Liver (tissue), 9 donors: ENCODE measurements around the gene CDH23. TPM values are rescaled to one million over a fixed set of nuclear protein-coding genes. Genes with fewer than 3 reads are reported as not detected.

Experiments
- DNase-seq: peaks from one replicate; pipeline ENCODE4 v3.0.0-alpha.2; 2017; ENCODE audit warnings: low spot score
- H3K27ac ChIP-seq, 2 donors: one replicate each; pipeline ENCODE4 v1.7.0; 2013; ENCODE audit warnings: inconsistent platforms in 2 of 2, low read length in 2 of 2, control low read depth in 1 of 2, low read depth in 1 of 2, mild to moderate bottlenecking in 1 of 2
- H3K27me3 ChIP-seq, 4 donors: one replicate each; pipeline versions ENCODE4 v1.6.1 to v1.7.0; 2013; ENCODE audit warnings: low read length in 3 of 4, inconsistent platforms in 1 of 4, mild to moderate bottlenecking in 1 of 4, moderate library complexity in 1 of 4; ENCODE audit not compliant: control insufficient read depth in 4 of 4, insufficient read depth in 4 of 4
- H3K36me3 ChIP-seq, 4 donors: one replicate each; pipeline versions ENCODE4 v1.6.1 to v1.7.0; 2013; ENCODE audit warnings: low read length in 3 of 4, mild to moderate bottlenecking in 3 of 4, low read depth in 1 of 4, moderate library complexity in 1 of 4; ENCODE audit not compliant: control insufficient read depth in 4 of 4, insufficient read depth in 3 of 4
- H3K4me1 ChIP-seq, 4 donors: one replicate each; pipeline versions ENCODE4 v1.6.1 to v1.7.0; 2013; ENCODE audit warnings: low read length in 3 of 4, mild to moderate bottlenecking in 3 of 4, moderate library complexity in 1 of 4; ENCODE audit not compliant: control insufficient read depth in 4 of 4, insufficient read depth in 4 of 4
- H3K4me3 ChIP-seq, 3 donors: one replicate each; pipeline versions ENCODE4 v1.6.1 to v1.7.0; 2013; ENCODE audit warnings: low read length in 3 of 3, control low read depth in 1 of 3, low read depth in 1 of 3, mild to moderate bottlenecking in 1 of 3
- H3K9ac ChIP-seq, 2 donors: one replicate each; pipeline ENCODE4 v1.7.0; 2013; ENCODE audit warnings: low read length in 2 of 2, mild to moderate bottlenecking in 2 of 2, moderate library complexity in 2 of 2, control low read depth in 1 of 2, low read depth in 1 of 2
- H3K9me3 ChIP-seq, 4 donors: one replicate each; pipeline versions ENCODE4 v1.6.1 to v1.7.0; 2013; ENCODE audit warnings: low read length in 3 of 4; ENCODE audit not compliant: control insufficient read depth in 4 of 4
- ATF3 ChIP-seq: IDR thresholded peaks from 2 replicates; pipeline ENCODE4 v1.6.1; 2016; ENCODE audit warnings: antibody characterized with exemption
- EGR1 ChIP-seq, 2 donors: IDR thresholded peaks; 2 replicates each; pipeline ENCODE4 v1.6.1; 2016 to 2018; ENCODE audit warnings: antibody characterized with exemption in 2 of 2, low read depth in 2 of 2
- FOXA1 ChIP-seq: IDR thresholded peaks from 2 replicates; pipeline ENCODE4 v1.6.1; 2016; ENCODE audit warnings: antibody characterized with exemption
- FOXA2 ChIP-seq: IDR thresholded peaks from 2 replicates; pipeline ENCODE4 v1.6.1; 2016; ENCODE audit warnings: antibody characterized with exemption
- GABPA ChIP-seq, 2 donors: IDR thresholded peaks in 1 of 2; conservative IDR thresholded peaks in 1 of 2; 2 replicates each; pipeline ENCODE4 v1.6.1; 2016; ENCODE audit warnings: antibody characterized with exemption in 2 of 2, mild to moderate bottlenecking in 1 of 2, moderate library complexity in 1 of 2
- HNF4A ChIP-seq, 2 donors: conservative IDR thresholded peaks; 2 replicates each; pipeline ENCODE4 v1.6.1; 2016; ENCODE audit warnings: antibody characterized with exemption in 2 of 2, mild to moderate bottlenecking in 2 of 2
- HNF4G ChIP-seq: IDR thresholded peaks from 2 replicates; pipeline ENCODE4 v1.6.1; 2016; ENCODE audit warnings: antibody characterized with exemption
- MAX ChIP-seq: IDR thresholded peaks from 2 replicates; pipeline ENCODE4 v1.6.1; 2016; ENCODE audit warnings: antibody characterized with exemption
- RAD21 ChIP-seq, 2 donors: IDR thresholded peaks; 2 replicates each; pipeline ENCODE4 v1.6.1; 2016; ENCODE audit warnings: antibody characterized with exemption in 2 of 2, mild to moderate bottlenecking in 2 of 2
- SP1 ChIP-seq: IDR thresholded peaks from 2 replicates; pipeline ENCODE4 v1.6.1; 2018; ENCODE audit warnings: antibody characterized with exemption, mild to moderate bottlenecking
- YY1 ChIP-seq: IDR thresholded peaks from 2 replicates; pipeline ENCODE4 v1.6.1; 2016; ENCODE audit warnings: antibody characterized with exemption, mild to moderate bottlenecking
- ZBTB33 ChIP-seq: IDR thresholded peaks from 2 replicates; pipeline ENCODE4 v1.6.1; 2016; ENCODE audit warnings: antibody characterized with exemption
- WGBS: extraction: QIAGEN DNeasy Blood & Tissue Kit; methylation state at CpG from one replicate; pipeline ENCODE4 v1.1.7; 2013; 5-methylcytosine and 5-hydroxymethylcytosine counted together
- polyA plus RNA-seq, 2 donors: library from polyadenylated mRNA; stranded (reverse) in 1 of 2; unstranded in 1 of 2; fragments of 200-250 nt in 1 of 2; fragments of >200 nt in 1 of 2; fragmentation: Nextera tagmentation in 1 of 2; extraction: Ambion mirVana in 1 of 2; gene quantifications; one replicate each; pipeline versions ENCODE4 v1.2.1 to v1.2.3, GENCODE V29; 2013 to 2015
- total RNA-seq, 2 donors: library from RNA; depleted of rRNA; stranded (reverse); fragments of >200 nt; gene quantifications; one replicate each; pipeline ENCODE4 v1.2.3, GENCODE V29; 2014
- donor health status: healthy.
- donor health status: healthy.
- donor health status: healthy.
- donor health status: healthy.
- donor health status: healthy.

The CDH23 gene
- total and polyA plus RNA-seq, 4 donors: 1.5 to 4.7 (median 3.4) TPM

- WGBS: 92% methylated on average over 4 of the region's 4 CpGs
- peaks cover 0 to 6% (median 2%) of the 10 kb centered on the region in 4 donors for H3K4me1 ChIP-seq
- H3K9ac ChIP-seq: no peak overlapping the region
- no peak for DNase-seq
- H3K9me3 ChIP-seq: no peaks in the 10 kb centered on the region
- H3K27me3 ChIP-seq: no peaks in the 10 kb centered on the region
- H3K36me3 ChIP-seq: peaks cover 0 to 2% (median 0%) of the 10 kb centered on the region in 4 donors
- no peak overlapping the region for H3K4me3 ChIP-seq
- TF ChIP-seq HNF4A (conservative IDR thresholded peaks at IDR 0.05) (no peak), YY1 (no peak), MAX (no peak), SP1 (no peak)
- H3K27ac ChIP-seq: no peak overlapping the region
Observed at GRCh38 chr10:71651928-71652327, 255.2 kb downstream of the CDH23 start.

GRCh38 chr10:71653044-71653443 lies 256.3 kb downstream of the CDH23 start:
- Histone ChIP-seq H3K27ac (no peak overlapping the region), H3K36me3 (peaks cover 0 to under 1% (median 0%) of the 10 kb centered on the region in 4 donors), H3K4me3 (no peak overlapping the region), H3K9me3 (no peaks in the 10 kb centered on the region), H3K4me1 (peaks cover 0 to 6% (median 2%) of the 10 kb centered on the region in 4 donors), H3K27me3 (no peaks in the 10 kb centered on the region), H3K9ac (no peak overlapping the region)
- no peak for DNase-seq
- TF ChIP-seq MAX (no peak), GABPA (IDR thresholded peaks at IDR 0.05 in 1 of 2, conservative IDR thresholded peaks at IDR 0.05 in 1 of 2) (no peak), ZBTB33 (no peak), EGR1 (IDR thresholded peaks at IDR 0.05; ENCODE audit: low read depth in 2 of 2) (no peak), FOXA2 (no peak), RAD21 (IDR thresholded peaks at IDR 0.05) (no peak), ATF3 (no peak)
- 77% methylated on average over 1 of the region's 1 CpG for WGBS

- no peak overlapping the region for H3K9ac ChIP-seq
- H3K27ac ChIP-seq: no peak overlapping the region
- DNase-seq: no peak
- TF ChIP-seq FOXA1: no peak
- no peak for TF ChIP-seq ATF3
- no peak for TF ChIP-seq HNF4G
- no peak for TF ChIP-seq GABPA (IDR thresholded peaks at IDR 0.05 in 1 of 2, conservative IDR thresholded peaks at IDR 0.05 in 1 of 2)
- peaks cover 0 to 13% (median 6%) of the 10 kb centered on the region in 4 donors for H3K4me1 ChIP-seq
- WGBS: 71% methylated on average over 7 of the region's 7 CpGs
- no peaks in the 10 kb centered on the region for H3K9me3 ChIP-seq
- H3K36me3 ChIP-seq: no peaks in the 10 kb centered on the region
- H3K27me3 ChIP-seq: no peaks in the 10 kb centered on the region
- H3K4me3 ChIP-seq: no peak overlapping the region
Observed at GRCh38 chr10:71656220-71656619, 259.5 kb downstream of the CDH23 start.
